GM21825 (cell line): ENCODE measurements around the gene CREBRF.
"Not testable (repeated sequence)": the region's sequence is repeated elsewhere in the genome, so short reads cannot be mapped to it uniquely, and the experiment has no call there.

Experiments
- ATAC-seq: cut with Tn5 transposase; IDR thresholded peaks from one replicate; pipeline ENCODE4 v1.9.1; 2021; ENCODE audit warnings: mild to moderate bottlenecking, moderate library complexity; ENCODE audit not compliant: unreplicated experiment

The CREBRF gene, protein sequence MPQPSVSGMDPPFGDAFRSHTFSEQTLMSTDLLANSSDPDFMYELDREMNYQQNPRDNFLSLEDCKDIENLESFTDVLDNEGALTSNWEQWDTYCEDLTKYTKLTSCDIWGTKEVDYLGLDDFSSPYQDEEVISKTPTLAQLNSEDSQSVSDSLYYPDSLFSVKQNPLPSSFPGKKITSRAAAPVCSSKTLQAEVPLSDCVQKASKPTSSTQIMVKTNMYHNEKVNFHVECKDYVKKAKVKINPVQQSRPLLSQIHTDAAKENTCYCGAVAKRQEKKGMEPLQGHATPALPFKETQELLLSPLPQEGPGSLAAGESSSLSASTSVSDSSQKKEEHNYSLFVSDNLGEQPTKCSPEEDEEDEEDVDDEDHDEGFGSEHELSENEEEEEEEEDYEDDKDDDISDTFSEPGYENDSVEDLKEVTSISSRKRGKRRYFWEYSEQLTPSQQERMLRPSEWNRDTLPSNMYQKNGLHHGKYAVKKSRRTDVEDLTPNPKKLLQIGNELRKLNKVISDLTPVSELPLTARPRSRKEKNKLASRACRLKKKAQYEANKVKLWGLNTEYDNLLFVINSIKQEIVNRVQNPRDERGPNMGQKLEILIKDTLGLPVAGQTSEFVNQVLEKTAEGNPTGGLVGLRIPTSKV

DNA sequence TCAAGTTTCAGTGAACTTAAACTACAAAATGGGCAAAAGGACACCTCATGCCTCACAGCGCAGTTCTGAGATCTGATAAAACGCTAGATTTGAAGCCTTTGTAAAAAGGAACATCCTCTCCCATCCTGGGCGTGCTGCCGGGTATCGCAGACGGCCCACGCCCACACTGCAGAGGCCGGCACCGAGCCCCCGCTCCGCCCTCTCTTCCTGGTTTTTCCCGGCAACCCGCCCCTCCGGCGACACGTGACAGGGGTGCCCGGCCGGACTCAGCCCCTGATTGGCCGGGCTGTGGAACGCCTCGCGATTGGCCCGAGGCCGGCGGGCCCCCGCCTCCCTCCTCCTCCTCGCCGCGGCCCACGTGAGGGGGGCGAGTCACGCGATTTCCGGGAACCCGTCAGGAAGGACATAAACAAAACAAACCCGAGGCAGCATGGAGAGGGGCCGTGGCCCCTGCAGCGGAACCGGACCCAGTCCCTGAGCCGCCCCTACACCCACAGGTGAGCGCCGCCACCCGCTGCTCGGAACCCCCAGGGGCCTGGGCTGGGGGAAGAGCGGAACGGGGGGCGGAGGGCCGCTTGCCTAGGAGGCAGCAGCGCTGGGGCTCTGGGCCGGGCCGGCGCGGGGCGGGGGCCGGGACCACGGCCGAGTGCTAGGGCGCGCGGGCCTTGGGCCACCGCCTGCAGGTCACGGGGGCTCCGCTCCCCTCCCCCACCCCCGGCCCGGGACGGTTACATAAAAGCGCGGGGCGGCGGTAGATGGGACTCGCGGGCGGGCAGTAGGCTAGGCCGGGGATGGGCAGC, at the start of gene CREBRF:
CREBRF (plus strand) TSS at position 370 of the 800 bp plus-strand sequence. CDS start 24,424 bp downstream, outside the sequence.
- ATAC-seq: peak; percentile 72

DNA sequence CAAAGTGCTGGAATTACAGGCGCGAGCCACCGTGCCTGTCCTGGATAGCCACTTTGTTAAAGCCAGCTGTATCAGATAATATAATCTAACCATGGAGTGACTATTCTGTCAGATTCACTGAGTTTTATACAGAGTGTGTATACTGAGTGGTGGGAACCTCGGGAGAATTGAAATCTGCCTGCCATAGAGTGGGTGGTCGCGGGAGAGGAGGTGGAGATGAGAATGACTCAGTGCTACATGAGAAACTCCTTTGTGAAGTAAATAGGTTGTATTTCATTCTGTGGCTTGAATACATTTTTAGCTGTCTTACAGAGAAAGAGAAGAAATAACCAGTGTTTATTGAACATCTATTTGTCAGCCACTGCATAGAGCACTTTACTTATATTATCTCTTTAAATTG, 46.1 kb upstream of the CREBRF start:
- ATAC-seq: no peak

DNA sequence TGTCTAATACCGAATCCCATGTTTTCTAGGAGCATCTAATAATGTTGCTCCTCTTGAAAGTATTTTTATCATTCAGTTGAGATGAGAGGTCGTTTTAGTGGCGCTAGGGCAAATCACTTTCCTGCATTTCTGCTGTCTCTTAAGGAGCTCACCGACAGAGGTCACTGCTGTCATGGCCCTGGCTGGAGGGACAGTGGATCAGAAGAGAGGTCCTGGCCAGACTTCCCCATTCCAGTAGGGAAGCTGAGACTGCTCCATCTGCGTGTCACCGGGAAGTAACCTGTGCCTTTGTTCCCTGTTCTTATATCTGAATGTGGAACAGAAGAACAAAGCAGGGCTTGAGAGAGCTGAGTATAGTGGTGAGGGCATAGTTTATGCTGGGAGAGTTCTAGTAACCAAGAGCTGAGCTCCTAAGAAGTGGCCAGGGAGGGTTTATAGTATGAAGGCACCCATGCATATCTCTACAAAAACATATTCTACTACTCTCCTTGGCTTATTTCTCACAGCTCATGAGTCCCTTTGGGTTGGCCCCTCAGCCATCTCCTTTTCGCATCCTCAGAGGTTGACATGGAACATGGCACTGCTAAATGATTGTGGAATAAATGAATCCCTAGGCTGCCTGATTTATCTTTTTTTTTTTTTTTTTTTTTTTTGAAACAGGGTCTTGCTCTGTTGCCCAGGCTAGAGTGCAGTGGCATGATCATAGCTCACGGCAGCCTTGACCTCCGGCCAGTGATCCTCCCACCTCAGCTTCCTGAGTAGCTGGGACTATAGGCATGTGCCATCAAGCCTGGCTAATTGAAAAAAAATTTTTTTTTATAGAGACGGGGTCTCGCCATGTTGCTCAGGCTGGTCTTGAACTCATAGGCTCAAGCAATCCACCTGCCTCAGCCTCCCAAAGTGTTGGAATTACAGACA, 45.3 kb upstream of the CREBRF start:
- ATAC-seq: no peak

DNA sequence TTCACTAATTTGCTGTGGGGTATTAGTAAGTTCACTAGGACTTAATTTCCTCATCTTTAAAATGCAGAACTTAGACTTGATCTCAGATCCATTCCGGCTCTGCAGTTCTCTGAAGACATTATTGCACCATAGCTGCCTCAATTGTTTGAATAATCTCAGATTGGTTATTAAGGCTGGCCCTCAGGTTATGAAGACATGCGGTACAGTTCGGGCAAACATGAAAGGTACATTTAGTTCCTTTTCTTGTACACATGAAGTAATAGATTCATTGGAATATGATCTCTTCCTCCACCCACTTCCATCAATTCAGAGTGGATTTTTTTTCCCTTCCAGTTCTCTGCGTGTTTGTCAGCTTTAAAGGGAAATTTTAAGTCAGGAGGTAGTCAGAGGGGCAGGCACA, 44.6 kb upstream of the CREBRF start:
- no peak for ATAC-seq

DNA sequence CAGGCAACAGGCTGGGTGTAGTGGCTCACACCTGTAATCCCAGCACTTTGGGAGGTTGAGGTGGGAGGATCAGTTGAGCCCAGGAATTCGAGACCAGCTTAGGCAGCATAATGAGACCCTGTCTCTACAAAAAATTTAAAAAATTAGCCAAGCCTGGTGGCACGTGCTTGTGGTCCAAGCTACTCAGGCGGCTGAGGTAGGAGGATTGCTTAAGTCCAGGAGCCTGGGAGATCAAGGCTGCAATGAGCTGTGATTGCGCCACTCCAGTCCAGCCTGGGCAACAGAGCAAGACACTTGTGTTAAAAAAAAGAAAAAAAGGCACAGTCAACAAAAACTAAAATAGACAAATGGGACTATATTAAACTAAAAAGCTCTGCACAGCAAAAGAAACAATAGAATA, 43.3 kb upstream of the CREBRF start:
- no peak for ATAC-seq

DNA sequence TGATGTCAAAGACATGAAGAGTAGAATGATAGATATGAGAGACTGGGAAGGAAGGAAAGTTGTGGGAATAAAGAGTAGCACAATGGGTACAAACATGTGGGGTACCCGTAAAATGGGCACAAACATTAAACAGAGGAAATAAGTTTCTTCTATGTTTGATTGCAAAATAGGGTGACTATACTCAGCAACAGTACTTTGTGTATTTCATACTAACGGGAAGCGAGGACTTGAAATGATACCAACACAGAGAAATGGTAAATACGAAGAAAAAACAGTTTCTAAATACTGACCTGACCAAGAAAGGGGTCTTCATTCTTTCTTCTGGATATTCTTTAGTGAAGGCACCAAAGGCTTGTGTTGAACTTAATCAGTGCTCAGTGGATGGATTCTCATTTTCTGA, 41.5 kb upstream of the CREBRF start:
- no peak for ATAC-seq

DNA sequence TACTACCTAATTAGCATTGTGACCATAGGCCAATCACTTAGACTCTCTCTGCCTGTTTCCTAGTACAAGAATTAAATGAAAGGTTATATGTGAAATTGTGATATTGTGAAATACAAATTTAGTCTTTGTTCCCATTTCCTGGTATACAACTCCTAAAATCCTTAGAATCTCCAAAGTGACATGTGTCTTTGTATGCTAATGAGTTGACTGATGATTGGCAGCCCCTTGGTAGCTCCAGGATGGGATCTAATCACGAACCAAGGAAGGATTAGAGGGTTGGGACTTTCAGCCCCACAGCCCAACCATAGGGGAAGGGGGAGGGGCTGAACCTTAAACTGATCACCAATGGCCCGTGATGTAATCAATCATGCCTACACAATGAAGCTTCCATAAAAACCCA, 41.0 kb upstream of the CREBRF start:
- ATAC-seq: no peak

DNA sequence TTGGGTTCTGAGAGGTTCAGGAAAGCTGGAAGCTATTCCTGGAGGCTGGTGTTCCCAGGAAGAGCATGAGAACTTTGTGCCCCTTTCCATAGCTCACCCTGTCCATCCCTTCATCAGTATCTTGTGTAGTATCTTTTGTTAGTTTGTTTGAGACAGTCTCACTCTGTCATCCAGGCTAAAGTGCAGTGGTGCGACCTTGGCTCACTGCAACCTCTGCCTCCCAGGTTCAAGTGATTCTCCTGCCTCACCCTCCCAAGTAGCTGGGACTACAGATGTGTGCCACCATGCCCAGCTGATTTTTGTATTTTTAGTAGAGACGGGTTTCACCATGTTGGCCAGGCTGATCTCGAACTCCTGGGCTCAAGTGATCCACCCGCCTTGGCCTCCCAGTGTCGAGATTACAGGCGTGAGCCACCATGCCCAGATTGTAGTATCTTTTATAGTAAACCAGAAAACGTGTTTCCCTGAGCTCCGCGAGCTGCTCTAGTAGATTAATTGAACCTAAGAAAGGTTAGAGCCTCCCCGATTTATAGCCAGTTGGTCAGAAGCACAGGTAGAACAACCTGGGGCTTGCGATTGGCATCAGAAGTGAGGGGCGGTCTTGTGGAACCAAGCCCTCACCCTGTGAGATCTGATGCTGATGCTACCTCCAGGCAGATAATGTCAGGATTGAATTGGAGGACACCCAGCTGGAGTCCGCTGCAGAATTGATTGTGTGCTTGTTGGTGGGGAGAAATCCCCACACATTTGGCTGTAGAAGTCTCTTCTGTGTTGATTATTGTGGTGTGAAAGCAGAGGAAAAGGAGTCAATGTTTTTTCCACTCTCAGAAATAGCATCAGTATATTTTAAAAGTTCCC, 40.3 kb upstream of the CREBRF start:
- ATAC-seq: no peak

DNA sequence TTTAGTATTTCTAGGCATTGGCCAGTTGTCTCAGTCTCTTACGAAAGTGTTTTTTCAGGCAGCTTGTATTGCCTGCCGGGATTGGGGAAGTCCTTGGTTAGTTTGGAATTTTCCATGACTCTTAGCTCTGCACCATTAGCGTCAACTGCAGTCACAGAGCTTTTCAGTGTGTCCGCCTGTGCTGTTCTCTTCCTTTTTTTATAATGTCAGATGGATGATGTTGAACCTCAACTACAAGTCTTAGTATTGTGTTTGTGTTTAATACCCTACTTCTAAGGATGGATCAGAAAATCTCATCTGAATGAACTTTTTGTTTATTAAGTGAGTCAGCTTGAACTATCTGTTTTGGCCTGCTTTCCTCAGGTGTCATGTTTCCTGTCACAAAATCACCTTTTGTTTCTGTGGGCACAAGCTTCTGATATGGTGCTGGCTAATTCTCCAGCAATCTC, 39.5 kb upstream of the CREBRF start:
- ATAC-seq: no peak

DNA sequence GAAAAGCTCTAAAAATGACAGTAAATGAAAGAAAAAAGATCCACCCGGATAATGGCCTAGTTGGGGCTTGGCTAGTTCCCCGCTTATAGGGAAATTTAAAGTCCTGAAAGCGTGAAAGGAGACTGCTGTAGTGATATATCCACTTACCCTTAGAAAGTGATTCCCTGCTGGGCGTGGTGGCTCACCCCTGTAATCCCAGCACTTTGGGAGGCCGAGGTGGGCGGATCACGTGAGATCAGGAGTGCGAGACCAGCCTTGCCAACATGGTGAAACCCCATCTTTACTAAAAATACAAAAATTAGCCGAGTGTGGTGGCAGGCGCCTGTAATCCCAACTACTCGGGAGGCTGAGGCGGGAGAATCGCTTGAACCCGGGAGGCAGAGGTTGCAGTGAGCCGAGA, 39.1 kb upstream of the CREBRF start:
- not testable (repeated sequence) for ATAC-seq

DNA sequence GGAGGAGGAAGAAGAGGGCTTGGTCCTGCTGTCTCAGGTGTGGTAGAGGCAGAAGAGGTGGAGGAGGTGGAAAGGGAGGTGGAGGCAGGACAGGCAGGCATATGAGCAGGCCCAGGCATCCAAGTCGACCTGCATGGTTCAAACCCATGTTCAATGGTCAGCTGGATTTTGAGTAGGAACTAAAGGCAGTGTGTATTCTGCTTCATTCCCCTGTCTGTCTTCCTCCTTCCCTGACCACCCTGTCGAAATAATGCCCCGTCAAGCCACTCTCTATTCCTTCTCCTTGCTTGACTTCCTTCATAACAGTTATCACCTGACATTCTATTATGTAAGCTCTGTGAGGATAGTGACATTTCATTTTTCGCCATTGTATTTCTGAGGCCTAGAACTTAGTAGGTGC, 37.8 kb upstream of the CREBRF start:
- ATAC-seq: no peak

DNA sequence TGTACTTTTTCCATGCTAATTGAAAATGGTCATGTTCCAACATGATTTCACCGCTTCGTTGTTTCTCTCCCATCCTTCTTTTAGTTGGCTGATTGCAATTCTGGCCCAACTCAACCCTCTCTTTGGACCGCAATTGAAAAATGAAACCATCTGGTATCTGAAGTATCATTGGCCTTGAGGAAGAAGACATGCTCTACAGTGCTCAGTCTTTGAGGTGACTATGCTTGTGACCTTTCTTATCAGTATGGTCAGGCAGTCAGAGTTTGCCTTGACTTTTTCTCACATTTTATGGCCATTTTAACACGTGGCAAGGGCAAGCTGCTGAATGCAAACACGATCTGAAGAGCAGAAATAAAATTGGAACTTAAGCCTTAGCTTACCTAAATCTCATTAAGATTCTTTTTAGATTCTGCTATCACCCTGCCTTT, 36.0 kb upstream of the CREBRF start:
- no peak for ATAC-seq

DNA sequence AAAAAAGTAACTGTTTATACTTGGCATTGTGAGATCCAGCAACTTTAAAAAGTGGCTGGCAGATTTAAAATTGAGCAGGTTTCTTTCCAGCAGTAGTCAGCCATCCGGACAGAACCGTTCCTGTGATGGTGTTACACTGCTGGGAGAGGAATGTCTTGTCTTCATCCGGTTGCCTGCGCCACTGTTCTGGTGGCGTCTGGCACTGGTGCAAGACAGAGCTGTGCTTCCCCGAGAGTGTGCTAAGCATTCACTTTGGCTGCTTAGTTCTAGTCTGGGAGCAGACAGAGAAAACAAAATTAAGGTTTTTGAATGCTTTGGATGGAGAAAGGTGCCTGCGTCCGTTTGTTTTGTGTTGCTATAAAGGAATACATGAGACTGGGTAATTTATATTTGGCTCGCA, 35.5 kb upstream of the CREBRF start:
- ATAC-seq: no peak

DNA sequence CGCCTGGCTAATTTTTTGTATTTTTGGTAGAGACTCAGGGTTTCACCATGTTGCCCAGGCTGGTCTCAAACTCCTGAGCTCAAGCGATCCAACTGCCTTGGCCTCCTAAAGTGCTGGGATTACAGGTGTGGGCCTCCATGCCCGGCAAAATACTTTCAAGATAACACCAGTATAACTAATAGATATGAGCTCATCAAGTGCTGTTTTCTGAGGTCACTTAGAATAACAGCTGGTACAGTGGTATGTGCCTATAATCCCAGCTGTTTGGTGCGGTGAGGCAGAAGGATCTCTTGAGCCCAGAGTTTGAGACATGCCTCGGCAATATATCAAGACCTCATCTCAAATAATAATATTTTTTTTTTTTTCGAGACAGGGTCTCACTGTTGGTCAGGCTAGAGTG, 30.5 kb upstream of the CREBRF start:
- no peak for ATAC-seq

DNA sequence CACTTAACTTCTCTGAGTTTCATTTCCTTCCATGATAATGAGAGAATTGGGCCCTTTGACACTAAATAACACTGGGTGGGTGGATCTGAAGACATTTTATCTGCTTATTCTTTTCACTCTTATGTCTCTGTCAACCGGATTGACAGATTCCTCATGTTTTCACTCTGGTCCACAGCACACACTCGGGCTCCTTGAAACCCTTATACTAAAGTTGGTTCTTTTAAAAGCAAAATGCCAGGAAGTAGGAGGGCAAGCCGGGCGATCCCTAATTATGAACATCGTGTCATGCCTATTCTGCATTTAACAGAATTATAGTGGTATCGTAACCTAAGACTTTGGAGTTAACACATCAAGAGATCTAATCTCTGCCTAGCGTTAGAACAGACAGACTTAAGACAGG, 28.2 kb upstream of the CREBRF start:
- no peak for ATAC-seq

DNA sequence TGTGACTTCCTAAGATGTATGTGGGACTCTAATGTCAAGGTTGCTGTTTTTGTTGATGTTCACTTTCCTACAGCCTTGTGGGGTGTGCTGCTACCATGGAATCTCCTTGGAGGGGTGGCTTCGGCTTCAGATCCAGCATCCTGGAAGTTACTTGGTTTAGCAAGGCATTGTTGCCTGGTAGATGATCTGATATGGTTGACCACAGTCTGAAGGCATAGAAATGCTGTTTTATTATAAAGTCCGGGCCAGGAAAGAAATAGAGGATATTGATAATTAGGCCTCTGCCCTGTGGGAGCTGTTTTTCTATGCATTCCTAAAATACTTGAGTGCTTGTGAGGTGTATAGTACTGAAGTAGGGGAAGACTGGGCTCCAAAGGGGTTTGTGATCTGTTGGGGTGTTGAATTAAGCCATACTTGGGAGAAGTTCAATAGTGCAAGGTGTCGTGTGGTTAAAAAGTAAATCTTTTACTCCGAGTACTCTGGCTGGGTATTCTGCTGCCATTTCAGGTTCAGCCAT, 27.3 kb upstream of the CREBRF start:
- ATAC-seq: no peak

DNA sequence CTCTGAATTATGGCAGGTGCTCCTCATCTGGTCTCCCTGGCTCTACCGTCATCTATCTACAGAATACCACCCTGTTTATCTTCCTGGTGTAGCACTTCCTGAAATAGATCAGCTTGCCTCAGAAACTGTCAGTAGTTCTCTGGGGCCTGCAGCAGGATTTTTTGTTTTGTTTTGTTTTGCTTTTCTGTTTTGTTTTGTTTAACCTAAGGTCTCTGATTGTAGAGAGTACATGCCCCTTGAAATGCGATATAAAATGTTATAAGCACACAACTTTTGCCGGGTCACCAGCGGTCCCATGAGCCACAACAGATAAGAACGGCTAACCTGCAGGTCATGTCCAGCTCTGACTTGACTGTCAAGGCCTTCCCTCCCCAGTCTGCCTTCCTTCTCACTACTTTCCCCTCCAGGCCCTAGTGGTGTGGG, 26.6 kb upstream of the CREBRF start:
- ATAC-seq: no peak

DNA sequence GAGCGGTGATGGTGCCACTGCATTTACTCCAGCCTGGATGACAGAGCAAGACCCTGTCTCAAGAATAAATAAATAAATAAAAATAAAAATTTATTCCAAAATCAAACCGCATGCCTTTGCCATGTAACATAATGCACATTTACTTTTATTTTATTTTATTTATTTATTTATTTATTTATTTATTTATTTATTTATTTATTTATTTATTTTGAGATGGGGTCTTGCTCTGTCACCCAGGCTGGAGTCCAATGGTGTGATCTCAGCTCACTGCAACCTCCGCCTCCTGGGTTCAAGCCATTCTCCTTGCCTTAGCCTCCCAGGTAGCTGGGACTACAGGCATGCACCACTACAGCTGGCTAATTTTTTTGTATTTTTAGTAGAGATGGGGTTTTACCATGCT, 24.1 kb upstream of the CREBRF start:
- ATAC-seq: not testable (repeated sequence)

DNA sequence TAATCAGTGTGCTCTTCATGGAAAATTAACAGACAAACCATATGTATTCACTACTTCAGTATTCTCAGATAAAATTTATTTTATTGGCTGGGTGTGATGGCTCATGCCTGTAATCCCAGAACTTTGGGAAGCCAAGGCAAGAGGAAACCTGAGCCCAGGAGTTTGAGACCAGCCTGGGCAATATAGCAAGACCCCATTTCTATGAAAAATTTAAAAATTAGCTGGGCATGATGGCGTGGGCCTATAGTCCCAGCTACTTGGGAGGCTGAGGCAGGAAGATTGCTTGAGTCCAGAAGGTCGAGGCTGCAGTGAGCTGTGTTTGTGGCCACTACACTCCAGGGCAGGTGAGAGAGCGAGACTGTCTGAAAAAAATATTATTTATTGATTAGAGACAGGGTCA, 23.4 kb upstream of the CREBRF start:
- no peak for ATAC-seq
